ENCODE measurements around the gene UNC79.

UNC79 gene

DNA sequence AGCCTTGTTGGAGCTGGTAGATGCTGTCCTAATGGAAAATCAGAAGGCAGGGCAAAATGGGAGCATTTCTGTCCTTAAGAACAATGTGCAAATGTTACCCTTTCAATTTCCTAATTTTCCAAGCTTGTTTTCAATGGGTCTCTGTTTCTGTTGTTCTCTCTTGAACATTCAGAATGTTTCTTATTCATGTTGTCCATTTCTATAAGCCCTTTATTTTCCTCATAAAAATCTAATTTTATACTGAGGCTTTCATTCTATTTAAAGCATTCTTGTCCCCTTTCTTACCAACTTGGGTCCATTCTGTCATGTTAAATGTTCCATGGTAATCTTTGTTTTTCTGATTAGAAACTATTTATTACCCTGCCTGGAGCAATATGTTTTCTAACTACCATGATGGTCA is 232.6 kb downstream of the UNC79 start:
- no peak for DNase-seq (ENCODE audit: low read depth)

GRCh38 chr14:93665169-93665568 is 234.4 kb downstream of the UNC79 start:
- DNase-seq (ENCODE audit: low read depth), result no peak

GRCh38 chr14:93669632-93670031 is 238.9 kb downstream of the UNC79 start:
- no peak for DNase-seq (ENCODE audit: low read depth)

DNA sequence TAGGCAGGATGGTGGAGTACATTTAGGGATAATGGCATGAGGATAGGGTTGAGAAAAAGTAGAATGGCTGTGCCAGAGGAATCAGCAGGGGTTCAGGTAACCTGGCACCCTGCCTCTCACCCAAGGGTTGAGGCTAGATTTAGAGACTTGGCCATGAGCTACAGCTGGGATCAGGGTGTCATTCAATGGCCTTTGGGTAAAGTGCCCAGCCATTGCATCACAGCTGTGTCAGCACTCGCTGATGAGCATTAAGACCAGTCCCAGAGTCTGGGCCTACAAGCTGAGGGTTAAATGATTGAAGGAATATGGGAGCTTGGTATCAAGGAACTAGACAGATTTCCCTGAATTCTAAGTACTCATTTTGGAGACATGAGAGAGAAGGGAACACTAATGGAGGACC is 243.6 kb downstream of the UNC79 start:
- DNase-seq (ENCODE audit: low read depth), result no peak

- DNase-seq (ENCODE audit: low read depth), result no peak
Measured at GRCh38 chr14:93675651-93676050, 244.9 kb downstream of the UNC79 start.

DNA sequence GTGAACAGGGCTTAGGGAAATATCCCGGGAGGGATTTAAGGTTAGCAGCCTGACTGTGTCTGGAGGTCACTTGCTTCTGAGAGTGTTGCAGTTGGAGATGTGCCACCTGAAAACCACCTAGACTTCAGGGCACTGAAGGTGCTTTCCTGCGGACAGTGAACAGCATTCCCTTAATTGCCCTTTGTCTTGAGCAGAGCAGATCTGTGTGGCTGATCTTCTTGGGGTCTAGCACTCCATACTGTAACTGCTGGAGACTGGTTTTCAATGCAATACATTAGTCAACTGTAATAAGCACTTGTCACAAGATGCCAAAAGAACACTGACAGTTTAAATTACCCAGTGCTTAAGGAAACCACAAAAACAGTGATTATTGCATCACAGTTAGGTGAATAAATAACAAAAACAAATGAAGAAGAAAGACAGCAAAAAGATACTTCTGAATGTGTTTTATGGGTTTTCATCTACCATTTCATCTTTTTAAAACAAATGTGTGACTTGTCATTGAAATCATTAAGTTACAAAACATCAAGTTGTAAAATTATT is 245.7 kb downstream of the UNC79 start:
- no peak for DNase-seq (ENCODE audit: low read depth)

- no peak for DNase-seq (ENCODE audit: low read depth)
Measured at GRCh38 chr14:93682459-93682858, 251.7 kb downstream of the UNC79 start.

DNA sequence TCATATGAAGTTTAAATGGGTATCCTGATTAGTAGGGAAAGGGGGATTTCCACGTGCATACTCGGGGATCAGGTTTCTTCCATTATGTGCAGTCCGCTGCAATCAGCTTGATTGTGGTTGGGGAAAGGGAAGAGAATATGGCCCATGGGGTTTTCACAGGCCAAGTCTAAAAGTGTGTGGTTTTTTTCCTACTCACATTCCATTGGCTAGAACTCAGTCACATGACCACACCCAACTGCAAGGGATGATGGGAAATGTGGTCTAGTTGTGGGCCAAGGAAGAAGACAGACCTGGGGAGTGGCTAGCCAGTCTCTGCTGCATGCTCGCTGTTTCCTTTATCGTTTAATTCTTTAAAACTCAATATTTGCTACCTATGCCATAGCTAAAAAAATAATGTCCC is 252.5 kb downstream of the UNC79 start:
- no peak for DNase-seq (ENCODE audit: low read depth)

- no peak for DNase-seq (ENCODE audit: low read depth)
Measured at GRCh38 chr14:93685121-93685895, 254.6 kb downstream of the UNC79 start.

- DNase-seq (ENCODE audit: low read depth), result no peak
Measured at GRCh38 chr14:93686268-93686667, 255.5 kb downstream of the UNC79 start.

- no peak for DNase-seq (ENCODE audit: low read depth)
Measured at GRCh38 chr14:93688239-93688666, 257.5 kb downstream of the UNC79 start.

GRCh38 chr14:93688820-93689219 is 258.1 kb downstream of the UNC79 start:
- no peak for DNase-seq (ENCODE audit: low read depth)

- no peak for DNase-seq (ENCODE audit: low read depth)
Measured at GRCh38 chr14:93690146-93690545, 259.4 kb downstream of the UNC79 start.

DNA sequence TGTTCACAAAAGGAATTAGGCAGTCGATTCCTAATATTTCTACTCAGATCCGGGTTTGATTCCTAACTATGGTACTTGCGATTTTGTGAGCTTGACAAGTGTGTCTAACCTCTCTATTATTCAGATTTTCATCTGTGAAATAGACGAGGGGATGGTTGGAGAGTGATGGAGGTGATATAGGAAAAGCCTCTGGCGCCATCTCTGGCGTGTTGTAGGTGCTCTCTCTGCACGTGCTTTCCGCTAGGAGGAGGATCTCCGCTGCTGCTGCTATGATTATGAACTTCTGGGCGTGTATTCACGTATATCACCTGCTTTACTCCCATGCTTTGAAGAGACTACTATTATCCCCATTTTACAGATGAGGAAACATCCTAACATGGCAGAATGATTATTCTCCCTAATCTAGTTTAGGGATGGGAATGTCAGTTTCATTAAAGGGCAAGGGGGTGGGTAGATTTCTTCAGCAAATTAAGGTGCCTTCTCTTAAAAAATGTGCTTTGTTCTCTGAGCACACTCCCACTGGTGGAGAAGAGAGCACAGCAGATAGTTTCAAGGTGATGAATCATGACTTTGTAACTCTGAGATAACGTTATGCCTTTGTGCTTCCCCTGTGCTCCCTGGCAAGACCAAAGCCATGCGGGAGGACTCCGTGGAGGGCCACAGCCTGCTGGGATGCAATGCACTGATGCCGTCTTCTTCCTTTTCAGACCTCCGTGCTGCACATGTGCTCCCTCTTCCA is 260.5 kb downstream of the UNC79 start:
- no peak for DNase-seq (ENCODE audit: low read depth)

DNA sequence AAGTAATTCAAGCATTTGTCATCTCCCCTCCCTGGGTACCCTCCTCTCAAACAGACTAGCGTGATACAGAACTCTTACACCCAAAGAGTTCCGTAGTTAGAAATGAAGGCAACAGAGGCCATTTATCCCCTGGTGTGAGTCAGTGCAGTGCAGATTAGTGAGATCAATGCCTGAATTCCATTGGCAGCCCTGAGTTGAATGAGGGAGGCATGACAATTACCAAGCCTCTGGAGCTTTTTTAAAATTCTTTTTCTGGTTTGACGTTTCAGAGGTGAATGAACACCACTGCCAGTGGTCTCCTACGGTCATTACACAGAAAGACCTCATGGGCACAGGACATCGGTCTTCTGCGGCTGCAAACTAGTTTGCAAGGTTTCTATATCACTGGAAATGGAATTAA is 263.2 kb downstream of the UNC79 start:
- DNase-seq (ENCODE audit: low read depth), result no peak

- DNase-seq (ENCODE audit: low read depth), result no peak
Measured at GRCh38 chr14:93700928-93701327, 270.2 kb downstream of the UNC79 start.

- no peak for DNase-seq (ENCODE audit: low read depth)
Measured at GRCh38 chr14:93701562-93701961, 270.8 kb downstream of the UNC79 start.

DNA sequence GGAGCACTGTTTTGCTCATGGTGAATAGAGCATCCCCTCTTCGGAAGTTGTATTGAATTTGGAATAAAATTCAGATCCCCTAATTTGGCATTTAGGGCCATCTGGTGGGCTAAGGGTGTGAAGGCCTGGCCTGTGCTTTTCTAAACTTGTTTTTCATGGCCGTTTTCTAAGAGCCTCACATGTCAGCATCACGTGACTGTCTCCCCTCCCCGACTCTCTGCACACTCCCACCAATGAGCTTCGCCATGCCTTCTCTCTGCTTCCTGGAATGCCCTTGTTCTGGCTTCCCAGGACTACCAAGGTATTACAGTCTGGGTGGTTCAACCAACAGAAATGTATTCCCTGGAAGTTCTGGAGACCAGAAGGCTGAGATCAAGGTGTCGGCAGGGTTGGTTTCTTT is 272.2 kb downstream of the UNC79 start:
- DNase-seq (ENCODE audit: low read depth), result no peak

DNA sequence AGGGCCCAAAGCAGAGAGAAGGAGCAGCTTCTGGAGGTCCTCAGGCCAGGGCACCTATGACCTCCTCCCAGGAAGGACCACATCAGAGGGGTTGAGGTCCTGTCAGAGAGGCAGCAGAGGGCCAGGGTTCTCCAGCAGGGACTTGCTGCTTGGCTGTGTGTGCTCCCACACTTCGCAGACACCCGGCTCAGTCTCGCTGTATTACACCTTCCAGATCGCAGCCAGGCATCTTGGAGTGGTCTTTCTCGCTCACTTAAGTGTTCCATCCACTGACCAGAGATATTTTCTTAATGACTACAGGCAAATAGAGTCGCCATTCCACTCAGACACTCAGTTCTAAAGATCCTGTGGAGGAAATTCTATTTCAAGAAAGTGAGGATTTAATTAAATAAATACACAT is 273.2 kb downstream of the UNC79 start:
- DNase-seq (ENCODE audit: low read depth), result no peak

GRCh38 chr14:93705513-93706156 is 274.9 kb downstream of the UNC79 start:
- DNase-seq (ENCODE audit: low read depth), result no peak

DNA sequence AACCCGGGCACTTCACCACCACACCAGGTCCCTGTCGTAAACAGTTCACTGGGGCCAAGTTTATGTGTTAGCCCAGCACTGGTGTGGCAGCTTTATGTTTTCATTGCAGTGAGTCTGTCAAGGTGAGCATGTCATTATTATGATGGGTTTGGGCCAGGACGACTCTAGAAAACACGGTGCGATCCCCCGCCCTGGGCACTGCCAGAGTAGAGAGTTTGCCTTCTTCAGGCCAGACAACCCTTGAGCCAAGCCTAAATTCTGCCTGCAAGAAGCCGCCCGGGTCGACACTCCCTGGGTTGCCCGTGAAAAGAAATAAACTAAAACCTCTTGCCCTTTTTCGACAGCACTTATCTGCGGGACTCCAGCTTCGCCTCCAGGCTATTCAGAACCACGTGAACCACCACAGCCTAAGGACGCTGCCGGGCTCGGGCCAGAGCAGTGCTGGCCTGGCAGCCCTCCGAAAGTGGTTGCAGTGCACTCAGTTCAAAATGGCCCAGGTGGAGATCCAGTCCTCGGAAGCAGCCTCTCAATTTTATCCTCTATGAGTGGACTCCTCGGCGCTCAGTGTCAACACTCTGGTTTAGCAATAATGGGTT is 275.7 kb downstream of the UNC79 start:
- no peak for DNase-seq (ENCODE audit: low read depth)

DNA sequence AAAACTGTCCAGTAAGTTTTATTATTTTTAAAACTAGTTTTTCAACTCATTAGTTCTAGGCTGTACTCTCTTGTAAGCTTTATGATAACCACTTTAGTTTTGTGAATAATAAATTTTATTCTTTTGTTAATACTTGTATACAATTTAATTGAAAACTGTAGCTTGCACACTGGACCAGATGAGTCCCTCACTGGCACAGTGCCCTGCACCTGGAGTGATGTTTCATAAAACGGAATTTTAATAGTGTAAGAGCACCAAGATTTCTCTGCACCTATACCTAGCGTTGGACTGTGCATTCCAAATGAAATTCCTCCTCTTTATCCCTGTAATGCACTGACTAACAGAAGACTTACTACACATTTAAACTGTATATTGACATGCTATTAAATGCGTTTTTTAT is 276.7 kb downstream of the UNC79 start:
- DNase-seq (ENCODE audit: low read depth), result no peak

Data from stimulated activated CD8-positive, alpha-beta memory T cell treated with anti-CD3 and anti-CD28 coated beads, Interleukin-12 subunit alpha, Interleukin-12 subunit beta, amount 100 ng/mL, for 4 hours (primary cell).